GM19328 (cell line): ENCODE results near the gene ARHGAP6.

Experiments
- ATAC-seq: cut with Tn5 transposase; IDR thresholded peaks from one replicate; pipeline ENCODE4 v1.9.1; 2021; ENCODE audit warnings: mild to moderate bottlenecking, moderate library complexity; ENCODE audit not compliant: unreplicated experiment

Gene ARHGAP6

GRCh38 chrX:11465648-11466411, 199.9 kb downstream of the ARHGAP6 start:
- no peak for ATAC-seq

GRCh38 chrX:11464836-11465463, 200.8 kb downstream of the ARHGAP6 start:
- ATAC-seq, result no peak

DNA sequence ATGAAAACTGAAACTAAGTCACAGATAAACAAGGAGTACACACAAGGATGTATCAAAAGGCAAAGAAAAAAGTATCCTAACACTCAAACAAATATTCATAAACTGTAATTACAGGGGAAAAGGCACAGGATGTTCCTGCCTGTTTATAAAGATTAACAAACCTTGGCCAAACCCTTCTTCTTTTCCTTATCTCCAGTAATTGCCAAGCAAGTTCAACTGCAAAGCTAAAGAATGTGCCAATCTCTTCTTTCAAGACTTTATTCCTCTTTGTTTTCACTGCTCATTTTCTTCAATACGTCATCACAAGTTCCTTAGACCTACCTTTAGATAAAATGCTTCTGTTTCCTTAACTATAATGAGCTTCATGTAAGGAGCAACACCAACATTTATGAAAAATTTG, 201.3 kb downstream of the ARHGAP6 start:
- no peak for ATAC-seq

DNA sequence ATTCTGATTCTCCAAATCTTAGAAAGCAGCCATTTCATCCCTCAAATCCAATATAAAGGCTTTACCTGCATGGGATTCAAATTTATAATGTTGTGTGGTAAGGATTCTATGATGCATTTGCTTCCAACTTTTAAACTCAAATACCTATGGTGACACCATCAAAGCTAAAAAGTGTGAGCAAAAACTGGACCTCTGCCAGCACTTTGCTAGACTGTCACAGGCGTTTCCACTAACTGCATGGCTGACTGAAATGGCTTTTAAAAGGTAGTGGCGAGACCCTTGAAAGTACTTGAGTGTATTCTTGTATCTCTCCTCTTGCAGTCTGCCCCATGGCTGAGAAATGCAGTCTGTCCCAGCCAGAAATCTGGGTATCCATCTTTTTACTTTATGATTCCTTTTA, 203.1 kb downstream of the ARHGAP6 start:
- ATAC-seq, result no peak

DNA sequence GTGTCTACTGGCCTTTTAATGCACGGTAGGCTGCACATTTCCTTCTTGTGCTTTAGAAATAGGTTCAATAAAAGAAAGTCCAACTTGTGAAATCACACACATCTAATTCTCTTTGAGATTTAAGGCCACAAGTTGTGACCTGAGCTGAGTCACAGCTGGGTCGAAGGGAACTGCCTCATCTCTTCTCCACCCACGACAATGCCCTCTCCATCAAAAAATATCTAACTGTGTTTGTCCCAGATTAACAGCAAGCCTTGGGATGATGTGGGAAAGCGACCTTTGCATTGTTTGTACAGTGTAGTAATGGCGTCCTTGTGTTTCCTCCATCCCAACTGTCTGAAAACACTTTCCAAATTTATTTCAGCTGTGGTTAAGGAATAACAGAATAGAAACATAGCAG, 203.6 kb downstream of the ARHGAP6 start:
- ATAC-seq, result no peak

GRCh38 chrX:11461201-11462001, 204.3 kb downstream of the ARHGAP6 start:
- no peak for ATAC-seq

DNA sequence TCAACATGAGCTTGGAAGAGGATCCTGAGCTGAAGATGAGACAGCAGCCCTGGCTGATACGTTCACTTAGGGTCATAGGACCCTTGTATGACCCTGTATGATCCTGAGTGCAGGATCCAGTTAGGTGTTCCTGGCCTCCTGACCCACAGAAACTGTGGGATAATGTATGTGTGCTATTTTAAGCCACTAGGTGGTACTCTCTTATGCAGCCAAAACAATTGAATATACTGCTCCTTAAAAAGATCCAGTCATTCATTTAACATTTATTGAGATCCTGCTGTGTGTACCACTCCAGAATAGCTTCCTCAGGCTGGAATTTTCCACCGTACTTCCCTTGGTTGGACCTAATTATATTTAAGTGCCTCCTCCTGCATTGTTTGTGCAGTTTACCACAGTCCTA, 205.4 kb downstream of the ARHGAP6 start:
- ATAC-seq, result no peak

- no peak for ATAC-seq
Measured at GRCh38 chrX:11458170-11458569, 207.6 kb downstream of the ARHGAP6 start.

DNA sequence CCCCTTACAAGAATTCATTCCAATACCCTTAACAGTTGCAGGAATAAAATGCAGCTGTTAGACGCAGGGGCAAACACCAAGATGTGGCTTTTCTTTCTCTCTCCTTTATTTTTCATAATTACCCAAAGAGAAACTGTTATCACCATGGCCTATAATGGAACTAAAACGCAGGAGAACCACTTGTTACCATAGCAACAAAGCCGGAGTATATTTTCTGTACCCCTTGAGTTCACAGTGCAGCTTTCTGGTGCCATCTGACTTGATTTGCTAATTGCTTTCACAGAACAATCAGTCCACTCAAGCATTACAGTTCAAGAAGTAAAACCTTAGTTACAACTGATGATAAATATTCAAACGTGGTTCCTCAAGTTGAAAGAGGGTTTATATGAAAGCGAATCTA, 214.6 kb downstream of the ARHGAP6 start:
- ATAC-seq, result no peak

DNA sequence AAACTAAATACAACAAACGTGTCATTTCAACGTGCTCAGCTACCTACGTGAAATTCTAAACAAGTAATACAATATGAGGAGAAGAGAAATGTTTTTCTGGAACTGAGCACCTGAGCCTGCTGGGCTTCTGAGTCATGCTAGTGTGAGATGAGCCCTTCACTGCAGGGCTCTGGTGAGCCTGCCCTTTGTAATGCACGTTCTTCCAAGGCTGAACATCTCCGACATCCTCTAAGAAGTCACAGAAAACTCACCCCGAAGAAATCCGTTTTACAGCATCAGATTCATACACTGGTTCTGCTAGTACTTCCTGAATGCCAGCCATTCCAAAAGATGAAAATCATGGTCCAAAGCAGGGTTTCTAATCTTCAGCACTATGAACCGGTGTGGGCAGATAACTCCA, 215.4 kb downstream of the ARHGAP6 start:
- no peak for ATAC-seq

DNA sequence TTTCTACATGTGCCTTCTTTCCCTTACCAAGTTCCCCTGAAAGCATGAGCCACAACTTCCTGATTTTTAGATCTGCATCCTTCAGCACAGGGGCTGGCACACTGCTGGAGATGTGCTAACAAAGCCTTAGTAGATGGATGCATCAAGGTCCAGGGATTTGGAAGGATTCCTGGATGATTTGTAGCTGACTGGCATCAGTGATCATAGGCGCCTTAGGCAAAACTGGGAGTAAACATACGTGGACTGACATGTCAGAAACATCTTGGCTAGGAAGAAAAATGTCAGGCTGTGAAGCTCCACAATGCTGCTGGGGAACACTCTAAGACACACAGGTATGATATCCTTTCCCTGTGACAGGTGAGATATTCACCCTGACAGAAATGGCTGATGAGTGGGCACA, 216.1 kb downstream of the ARHGAP6 start:
- no peak for ATAC-seq

GRCh38 chrX:11447418-11447817, 218.3 kb downstream of the ARHGAP6 start:
- ATAC-seq, result no peak

- no peak for ATAC-seq
Measured at GRCh38 chrX:11446949-11447348, 218.8 kb downstream of the ARHGAP6 start.

DNA sequence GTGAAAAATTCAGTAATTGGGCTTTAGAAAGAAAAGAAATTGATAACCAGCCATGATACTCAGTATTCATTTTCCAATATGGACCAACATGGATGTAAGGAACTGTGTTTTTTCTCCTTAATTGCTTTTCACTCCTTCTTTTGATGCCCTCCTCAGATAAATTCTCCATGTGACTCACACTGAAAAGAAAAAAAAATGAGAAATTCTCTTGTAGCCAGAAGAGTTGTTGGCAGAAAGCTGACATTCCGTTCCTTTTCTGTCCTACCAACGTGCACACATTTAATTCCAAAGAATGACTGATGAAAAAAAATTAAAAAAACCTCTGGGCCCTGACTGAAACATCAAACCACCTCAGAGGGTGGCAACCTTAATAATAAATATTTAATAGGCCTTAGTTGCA, 219.4 kb downstream of the ARHGAP6 start:
- no peak for ATAC-seq

GRCh38 chrX:11445540-11445939, 220.2 kb downstream of the ARHGAP6 start:
- ATAC-seq, result no peak

GRCh38 chrX:11444052-11444451, 221.7 kb downstream of the ARHGAP6 start:
- no peak for ATAC-seq

GRCh38 chrX:11439846-11440245, 225.9 kb downstream of the ARHGAP6 start:
- no peak for ATAC-seq

DNA sequence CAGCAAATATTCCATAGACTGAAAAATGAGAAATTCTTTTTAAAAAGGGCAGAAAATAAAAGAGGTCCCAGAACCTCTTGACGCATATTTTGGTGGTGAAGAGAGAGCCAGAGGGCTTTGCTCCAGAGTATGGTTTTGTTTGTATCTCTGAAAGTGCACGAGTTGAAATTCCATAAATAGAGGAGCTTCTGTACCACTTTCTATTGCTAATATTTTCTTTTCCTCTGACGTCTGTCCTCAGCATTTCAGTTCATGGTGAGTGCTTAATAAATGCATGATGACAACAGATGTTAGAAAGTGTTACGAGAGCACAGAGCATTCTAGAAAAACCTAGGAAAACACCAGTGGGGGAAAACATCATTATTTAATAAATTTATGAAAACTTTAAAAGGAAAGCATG, 227.0 kb downstream of the ARHGAP6 start:
- no peak for ATAC-seq

DNA sequence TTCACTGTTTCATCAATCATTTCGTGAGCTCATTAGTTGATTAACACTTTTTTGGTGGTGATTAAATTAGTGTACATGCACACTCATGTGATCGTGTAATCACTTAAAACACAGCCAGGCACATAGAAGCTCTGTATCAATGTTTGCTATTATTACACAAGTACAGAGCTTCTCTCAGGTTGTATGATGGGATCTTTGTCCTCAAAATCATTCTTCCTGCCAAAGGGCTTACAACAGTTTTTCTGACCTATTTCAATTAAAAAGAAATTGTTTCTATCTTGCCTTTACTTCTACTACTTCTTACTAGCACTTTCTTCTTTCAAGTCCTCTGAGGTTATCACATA, 227.4 kb downstream of the ARHGAP6 start:
- no peak for ATAC-seq

DNA sequence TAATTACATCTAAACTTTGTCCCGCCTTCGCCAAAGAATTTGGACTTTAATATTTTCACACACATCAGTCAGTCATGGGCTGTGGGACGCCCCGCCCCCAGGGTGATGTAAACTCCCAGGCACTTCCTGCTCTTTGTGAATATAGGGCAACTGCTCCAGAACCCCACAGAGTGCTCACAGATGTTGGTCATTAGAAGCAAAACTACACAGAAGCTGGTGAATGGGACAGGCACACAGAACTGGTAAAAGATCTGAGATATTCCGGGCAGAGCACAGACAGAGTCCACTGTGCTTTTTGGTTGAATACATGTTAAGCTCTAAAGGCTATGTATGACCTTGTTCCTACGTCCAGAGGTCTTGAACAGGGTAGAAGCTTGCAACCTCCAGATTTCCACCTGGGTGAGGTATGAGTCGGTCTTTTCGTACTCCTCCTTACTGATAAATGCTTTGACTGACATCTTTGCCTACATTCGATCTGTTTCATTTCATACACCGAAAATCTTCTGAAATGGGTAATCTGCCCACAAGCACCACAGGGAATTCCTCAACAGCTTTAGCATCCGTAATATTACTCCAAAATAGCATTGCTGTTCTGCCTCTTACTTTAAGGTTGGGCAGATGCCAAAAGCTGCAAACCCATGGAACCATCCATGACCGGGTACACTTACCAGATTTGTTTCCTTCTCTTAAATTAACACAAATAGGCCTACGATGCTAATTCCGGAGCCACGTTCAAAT, 227.9 kb downstream of the ARHGAP6 start:
- ATAC-seq, result no peak

DNA sequence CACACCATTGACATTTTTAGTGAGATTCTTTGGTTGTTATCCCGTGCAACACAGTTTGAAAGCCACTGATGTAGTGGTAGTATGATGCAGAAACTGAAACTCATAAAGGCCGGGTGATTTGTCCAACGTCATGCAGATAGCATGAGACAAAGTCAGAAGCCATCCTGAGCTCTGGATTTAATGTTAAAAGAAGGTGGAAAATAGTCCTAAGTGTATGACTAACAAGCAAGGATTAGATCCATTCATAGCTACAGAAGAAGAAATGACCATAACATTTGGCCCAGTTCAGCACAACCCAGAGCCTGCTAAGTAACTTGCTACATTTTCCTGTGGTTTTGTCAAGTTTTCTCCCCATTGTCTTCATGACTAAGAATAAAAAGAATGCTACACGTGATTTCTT, 230.2 kb downstream of the ARHGAP6 start:
- no peak for ATAC-seq
